ENCODE results near the gene FUCA2. TPM values are rescaled to one million over a fixed set of nuclear protein-coding genes. Genes with fewer than 3 reads are reported as not detected.
"Not testable (repeated sequence)": the region's sequence is repeated elsewhere in the genome, so short reads cannot be mapped to it uniquely, and the experiment has no call there.

Gene FUCA2
- total RNA-seq, 1 experiment from 2014 or later: 74.8 TPM

DNA sequence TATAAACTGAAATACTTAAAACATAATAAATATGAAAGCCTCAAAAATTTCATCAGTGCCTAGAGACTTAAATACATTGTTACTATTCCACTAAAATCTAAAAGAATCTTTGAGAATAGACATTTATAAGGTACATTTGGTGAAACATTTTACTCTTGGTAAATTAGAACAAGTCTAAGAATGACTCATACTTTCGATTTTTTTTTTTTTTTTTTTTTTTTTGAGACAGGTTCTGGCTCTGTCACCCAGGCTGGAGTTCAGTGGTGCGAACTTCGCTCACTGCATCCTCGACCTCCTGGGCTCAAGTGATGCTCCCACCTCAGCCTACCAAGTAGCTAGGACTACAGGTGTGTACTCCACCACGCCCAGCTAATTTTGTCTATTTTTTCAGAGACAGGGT is 6.4 kb downstream of the FUCA2 start:
- DNase-seq (ENCODE audit: extremely low read depth, low read depth): no peak

GRCh38 chr6:143504369-143504768 is 7.2 kb downstream of the FUCA2 start:
- DNase-seq (ENCODE audit: extremely low read depth, low read depth): no peak

- no peak for DNase-seq (ENCODE audit: extremely low read depth, low read depth)
Measured at GRCh38 chr6:143501851-143502250, 9.7 kb downstream of the FUCA2 start.

GRCh38 chr6:143498428-143498827 is 13.1 kb downstream of the FUCA2 start:
- DNase-seq (ENCODE audit: extremely low read depth, low read depth): no peak

DNA sequence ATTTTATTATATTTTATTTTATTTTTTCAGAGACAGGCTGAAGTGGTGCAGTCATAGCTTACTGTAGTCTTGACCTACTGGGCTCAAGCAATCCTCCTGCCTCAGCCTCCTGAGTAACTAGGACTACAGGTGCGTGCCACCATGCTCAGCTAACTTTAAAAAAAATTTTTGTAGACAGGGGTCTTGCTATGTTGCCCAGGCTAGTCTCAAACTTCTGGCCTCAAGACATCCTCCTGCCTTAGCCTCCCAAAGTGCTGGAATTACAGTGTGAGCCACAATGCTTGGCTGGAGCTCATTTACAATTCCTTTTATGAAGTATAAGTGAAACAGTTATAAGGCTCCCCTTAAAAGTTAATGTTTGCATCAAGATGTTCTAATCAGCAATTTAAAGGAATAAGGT is 14.5 kb downstream of the FUCA2 start:
- DNase-seq (ENCODE audit: extremely low read depth, low read depth): no peak

DNA sequence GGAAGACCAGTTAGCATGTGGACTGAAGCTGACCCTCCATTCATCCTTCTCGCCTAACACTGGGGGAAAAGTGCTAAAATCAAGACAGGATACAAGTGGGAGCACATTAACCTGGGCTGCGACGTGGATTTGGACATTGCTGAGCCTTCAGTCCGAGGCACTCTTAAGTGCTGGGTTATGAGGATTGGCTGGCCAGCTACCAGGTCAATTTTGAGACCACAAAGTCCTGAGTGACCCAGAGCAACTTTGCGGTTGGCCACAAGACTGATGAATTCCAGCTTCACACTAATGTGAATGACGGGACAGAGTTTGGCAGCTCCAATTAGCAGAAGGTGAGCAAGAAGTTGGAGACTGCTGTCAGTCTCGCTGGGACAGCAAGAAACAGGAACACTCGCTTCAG is 20.7 kb downstream of the FUCA2 start:
- no peak for DNase-seq (ENCODE audit: extremely low read depth, low read depth)

DNA sequence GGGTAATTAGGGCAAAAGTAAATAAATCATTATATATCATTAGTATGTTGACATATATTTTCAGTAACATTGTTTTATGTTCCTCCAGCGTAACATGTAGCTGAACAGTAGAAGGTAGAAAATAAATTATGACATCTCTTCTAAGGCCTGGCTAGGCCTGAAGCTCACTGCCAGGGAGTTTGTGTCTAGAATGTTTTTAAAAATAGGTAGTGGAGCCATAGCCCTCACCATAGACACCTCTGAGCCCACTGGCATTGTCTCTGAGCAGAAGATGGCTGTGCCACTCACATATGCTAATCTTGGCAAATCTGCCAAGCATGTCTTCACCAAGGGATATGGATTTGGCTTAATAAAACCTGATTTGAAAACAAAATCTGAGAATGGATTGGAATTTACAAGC is 21.3 kb downstream of the FUCA2 start:
- no peak for DNase-seq (ENCODE audit: extremely low read depth, low read depth)

GRCh38 chr6:143486752-143487151 is 24.8 kb downstream of the FUCA2 start:
- DNase-seq (ENCODE audit: extremely low read depth, low read depth): no peak

- DNase-seq (ENCODE audit: extremely low read depth, low read depth): no peak
Measured at GRCh38 chr6:143485967-143486366, 25.6 kb downstream of the FUCA2 start.

GRCh38 chr6:143482593-143482992 is 28.9 kb downstream of the FUCA2 start:
- no peak for DNase-seq (ENCODE audit: extremely low read depth, low read depth)

DNA sequence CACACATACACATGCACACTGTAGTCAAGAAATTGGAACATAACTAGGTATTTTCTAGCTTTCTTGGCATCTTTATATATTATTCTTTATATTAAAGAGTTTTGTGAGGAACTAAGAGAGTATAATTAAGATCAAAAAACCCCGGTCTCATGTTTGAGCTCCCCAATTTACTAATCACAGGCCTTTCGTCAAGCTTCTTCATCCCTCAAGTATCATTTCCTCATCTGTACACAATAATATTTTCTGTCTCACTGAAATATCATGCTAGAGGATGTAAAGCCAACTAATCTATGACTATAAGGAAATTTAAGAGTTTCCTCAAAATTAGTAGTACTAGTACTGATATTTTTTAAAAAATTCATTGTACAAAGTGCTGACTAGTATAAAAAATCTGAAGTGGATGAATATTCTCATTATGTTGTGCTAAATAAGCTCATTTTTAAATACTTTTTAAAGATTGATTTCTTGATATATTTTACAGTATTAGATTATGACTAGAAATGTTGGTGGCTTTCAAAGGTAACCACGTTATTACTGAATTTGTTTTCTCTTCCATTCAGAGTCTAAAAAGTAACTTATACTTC is 32.9 kb downstream of the FUCA2 start:
- DNase-seq (ENCODE audit: extremely low read depth, low read depth): no peak

- no peak for DNase-seq (ENCODE audit: extremely low read depth, low read depth)
Measured at GRCh38 chr6:143476545-143476944, 35.0 kb downstream of the FUCA2 start.

GRCh38 chr6:143471822-143472221 is 39.7 kb downstream of the FUCA2 start:
- no peak for DNase-seq (ENCODE audit: extremely low read depth, low read depth)

DNA sequence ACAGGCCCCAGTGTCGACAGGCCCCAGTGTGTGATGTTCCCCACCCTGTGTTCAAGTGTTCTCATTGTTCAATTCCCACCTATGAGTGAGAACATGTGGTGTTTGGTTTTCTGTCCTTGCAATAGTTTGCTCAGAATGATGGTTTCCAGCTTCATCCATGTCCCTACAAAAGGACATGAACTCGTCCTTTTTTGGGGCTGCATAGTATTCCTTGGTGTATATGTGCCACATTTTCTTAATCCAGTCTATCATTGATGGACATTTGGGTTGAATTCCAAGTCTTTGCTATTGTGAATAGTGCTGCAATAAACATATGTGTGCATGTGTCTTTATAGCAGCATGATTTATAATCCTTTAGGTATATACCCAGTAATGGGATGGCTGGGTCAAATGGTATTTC is 42.7 kb downstream of the FUCA2 start:
- not testable (repeated sequence) for DNase-seq (ENCODE audit: extremely low read depth, low read depth)

GRCh38 chr6:143468026-143468425 is 43.5 kb downstream of the FUCA2 start:
- DNase-seq (ENCODE audit: extremely low read depth, low read depth): no peak

- DNase-seq (ENCODE audit: extremely low read depth, low read depth): no peak
Measured at GRCh38 chr6:143465546-143465945, 46.0 kb downstream of the FUCA2 start.

DNA sequence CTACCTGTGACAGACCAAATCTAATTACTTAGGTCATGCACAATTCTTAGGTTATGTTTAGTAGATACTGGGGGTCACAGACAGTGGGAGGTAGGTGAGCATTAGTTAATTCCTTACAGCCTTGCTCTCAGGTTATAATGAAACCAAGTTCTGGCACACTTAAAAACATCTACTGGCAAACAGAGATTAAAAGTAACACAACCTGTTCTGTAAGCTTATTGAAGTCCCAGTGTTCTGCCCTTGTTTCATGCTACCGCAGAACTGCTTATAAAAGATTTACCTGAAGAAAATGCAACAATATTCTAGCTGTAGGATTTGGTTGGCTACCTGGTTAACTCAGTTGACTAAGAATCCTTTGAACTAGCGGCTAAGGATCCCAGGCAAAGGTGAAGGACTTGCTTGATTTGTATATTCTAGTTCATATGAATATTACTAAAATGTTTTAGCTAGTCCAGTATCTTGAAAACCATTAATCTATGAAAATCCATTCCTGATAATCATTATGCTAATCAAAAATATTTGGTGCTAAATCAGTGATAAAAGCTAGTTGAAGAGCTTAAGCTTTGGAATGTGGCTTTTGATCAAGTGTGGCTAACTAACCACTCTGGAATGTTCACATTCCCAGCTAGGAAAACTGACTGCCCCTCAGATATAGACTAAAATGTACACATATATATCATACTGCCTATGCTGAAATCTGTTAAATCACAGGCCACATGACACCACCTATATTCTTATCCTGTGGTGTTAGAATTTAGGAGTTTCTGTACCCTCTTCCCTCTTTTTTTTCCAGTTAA is 53.8 kb downstream of the FUCA2 start:
- no peak for DNase-seq (ENCODE audit: extremely low read depth, low read depth)

DNA sequence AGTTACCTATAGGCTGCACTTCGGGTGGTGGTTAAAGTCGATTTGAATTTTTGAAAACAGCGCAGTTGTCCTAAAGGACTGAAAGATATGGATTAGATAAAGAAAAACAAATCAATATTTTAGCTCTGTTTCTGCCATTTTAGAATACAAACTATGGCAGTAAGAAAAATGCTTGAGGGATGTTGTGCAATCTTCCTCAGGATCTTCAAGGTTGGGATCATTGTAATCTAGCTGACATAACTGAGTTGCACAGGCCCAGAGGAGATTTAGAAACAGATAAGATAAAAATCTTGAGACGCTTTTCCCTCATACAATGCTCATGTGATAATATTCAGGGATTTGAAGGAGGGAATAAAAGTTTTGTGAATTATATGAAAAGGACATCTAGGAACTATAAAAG is 60.0 kb downstream of the FUCA2 start:
- DNase-seq (ENCODE audit: extremely low read depth, low read depth): no peak

DNA sequence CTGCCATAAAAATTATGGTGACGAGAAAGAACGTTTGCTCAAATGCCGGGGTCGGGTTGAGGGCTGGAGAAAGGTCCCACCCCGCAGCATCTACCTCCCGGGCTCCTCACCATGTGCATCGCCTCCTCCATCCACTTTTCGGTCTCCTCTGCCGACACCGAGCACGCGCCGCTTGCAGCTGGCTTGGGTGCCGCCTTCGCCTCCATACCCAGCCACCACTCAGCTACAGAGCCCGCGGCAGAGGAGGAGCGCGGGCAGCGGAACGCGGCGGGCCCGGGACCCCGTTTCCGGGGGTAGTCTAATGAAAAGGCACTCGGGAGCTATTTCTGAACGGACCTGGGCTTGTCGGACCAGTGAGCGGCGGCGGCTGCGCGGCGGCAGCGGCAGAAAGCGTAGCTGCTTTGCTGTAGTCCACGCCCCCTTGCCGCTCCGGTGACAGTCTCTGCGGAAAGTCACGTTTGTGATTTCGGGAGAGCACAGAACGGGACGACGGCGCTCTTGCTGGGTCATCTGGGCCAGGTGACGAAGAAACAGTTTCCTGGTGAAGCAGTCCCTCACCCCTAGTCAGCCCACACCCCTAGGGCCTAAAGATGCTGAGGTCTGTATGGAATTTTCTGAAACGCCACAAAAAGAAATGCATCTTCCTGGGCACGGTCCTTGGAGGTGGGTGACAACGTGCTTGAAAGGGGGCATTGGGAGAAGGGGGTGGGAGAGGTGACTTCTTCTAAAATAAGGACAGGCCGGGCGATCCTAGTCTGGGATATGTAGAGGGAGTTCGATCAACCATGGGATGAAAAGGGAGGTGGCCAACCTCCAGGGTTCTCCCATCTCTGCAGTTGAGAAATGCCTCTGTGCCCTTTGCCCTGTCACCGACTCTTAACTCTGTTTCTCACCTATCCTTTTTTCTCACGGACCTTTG is 60.8 kb downstream of the FUCA2 start, which contains the start of the genes ADAT2 and PEX3:
TSS of gene ADAT2 (minus strand) at position 243 of the 919 bp plus-strand sequence. CDS start at position 206, 37 bp downstream.
TSS of gene PEX3 (plus strand) at position 353 of the 919 bp plus-strand sequence. CDS start at position 591, 238 bp downstream.
- DNase-seq (ENCODE audit: extremely low read depth, low read depth): peak; percentile 82

DNA sequence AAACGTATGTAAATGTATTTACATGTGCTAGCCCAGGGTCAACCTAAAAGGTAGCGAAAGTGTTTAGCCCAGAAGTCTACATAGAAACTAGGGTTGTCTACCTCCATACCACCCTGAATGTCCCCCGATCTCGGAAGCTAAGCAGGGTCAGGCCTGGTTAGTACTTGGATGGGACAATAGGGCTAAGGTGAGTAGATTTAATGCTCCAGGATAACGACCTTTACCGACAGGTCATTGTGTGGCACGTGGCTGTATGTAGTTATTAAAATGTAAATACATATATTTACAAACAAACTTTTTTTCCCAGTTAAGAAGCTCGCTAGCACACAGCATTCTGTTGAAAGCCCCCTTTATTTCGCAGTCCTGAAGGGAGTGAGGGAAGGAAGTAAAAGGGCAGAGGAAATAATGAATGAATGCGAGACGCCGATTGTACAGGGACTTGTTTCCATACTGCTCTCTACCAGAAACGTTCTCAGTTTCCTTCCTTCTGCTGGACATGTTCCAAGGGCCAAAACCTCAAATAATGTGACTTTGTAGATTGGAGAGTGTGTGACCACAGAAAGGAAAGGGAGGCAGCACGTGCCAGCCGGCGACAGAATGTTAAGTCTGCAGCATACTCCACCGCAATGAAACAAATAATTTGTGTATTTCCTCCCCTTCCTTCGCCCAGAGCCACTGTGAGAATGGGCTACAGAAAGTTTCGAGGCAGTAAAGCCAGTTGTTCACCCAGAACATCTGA is 61.6 kb downstream of the FUCA2 start:
- DNase-seq (ENCODE audit: extremely low read depth, low read depth): no peak
